Measurements from ENCODE around the gene SOS1.
"Not testable (repeated sequence)": the region's sequence is repeated elsewhere in the genome, so short reads cannot be mapped to it uniquely, and the experiment has no call there.

The SOS1 gene
- 53.3 to 367 (median 107) reads per million in 3 experiments for total RNA-seq

- DNase-seq, result peak; percentile 90
Measured at GRCh38 chr2:39120771-39121522, at the start of gene SOS1. Gene SOS1 (minus strand): TSS chr2:39121051. CDS start chr2:39120422, 629 bp downstream.

- no peak for DNase-seq
Measured at GRCh38 chr2:39164089-39164488, 43.2 kb upstream of the SOS1 start.

- no peak for DNase-seq
Measured at GRCh38 chr2:39160982-39161381, 40.1 kb upstream of the SOS1 start.

- no peak for DNase-seq
Measured at GRCh38 chr2:39159283-39159682, 38.4 kb upstream of the SOS1 start.

GRCh38 chr2:39158351-39158750 lies 37.5 kb upstream of the SOS1 start:
- DNase-seq, result no peak

- no peak for DNase-seq
Measured at GRCh38 chr2:39156846-39157245, 36.0 kb upstream of the SOS1 start.

- DNase-seq, result no peak
Measured at GRCh38 chr2:39156107-39156506, 35.3 kb upstream of the SOS1 start.

GRCh38 chr2:39155573-39155972 lies 34.7 kb upstream of the SOS1 start:
- DNase-seq, result not testable (repeated sequence)

- no peak for DNase-seq
Measured at GRCh38 chr2:39154944-39155343, 34.1 kb upstream of the SOS1 start.

- no peak for DNase-seq
Measured at GRCh38 chr2:39153312-39153711, 32.5 kb upstream of the SOS1 start.

GRCh38 chr2:39152504-39152903 lies 31.7 kb upstream of the SOS1 start:
- DNase-seq, result no peak

GRCh38 chr2:39150890-39151497 lies 30.1 kb upstream of the SOS1 start:
- no peak for DNase-seq

- no peak for DNase-seq
Measured at GRCh38 chr2:39150102-39150562, 29.3 kb upstream of the SOS1 start.

GRCh38 chr2:39146630-39147029 lies 25.8 kb upstream of the SOS1 start:
- no peak for DNase-seq

GRCh38 chr2:39145906-39146421 lies 25.1 kb upstream of the SOS1 start:
- DNase-seq, result no peak

- DNase-seq, result no peak
Measured at GRCh38 chr2:39144416-39144815, 23.6 kb upstream of the SOS1 start.

GRCh38 chr2:39142904-39143605 lies 22.2 kb upstream of the SOS1 start:
- no peak for DNase-seq

GRCh38 chr2:39141334-39142271 lies 20.8 kb upstream of the SOS1 start:
- DNase-seq, result peak; percentile 37

GRCh38 chr2:39140948-39141333 lies 20.1 kb upstream of the SOS1 start:
- not testable (repeated sequence) for DNase-seq

GRCh38 chr2:39140322-39140847 lies 19.5 kb upstream of the SOS1 start:
- DNase-seq, result no peak

- no peak for DNase-seq
Measured at GRCh38 chr2:39139511-39140237, 18.8 kb upstream of the SOS1 start.

Data from central memory CD4-positive, alpha-beta T cell (primary cell).